HCT116 (cell line): ENCODE results near the gene SEC14L1. TPM values are rescaled to one million over a fixed set of nuclear protein-coding genes. Genes with fewer than 3 reads are reported as not detected.

Experiments
- ATAC-seq: fragments of 200-7000 bp; cut with Tn5 transposase; 2 replicates; pipeline ENCODE4 v1.9.1; 2020; ENCODE audit warnings: mild to moderate bottlenecking, moderate library complexity
- BruUV-seq: library from RNA; stranded (reverse); fragments of 400-500 nt; replicated peaks from 2 replicates; lab custom pipeline; 2021; lab: Mats Ljungman, UMichigan
- CTCF ChIA-PET: fragments of 300-600 bp; sonication (Branson Sonifier 250); formaldehyde crosslinking; loops from one replicate; lab custom pipeline; 2021; ENCODE audit warnings: antibody characterized with exemption; lab: Charles Lee
- POLR2A ChIA-PET: fragments of 300-600, 350-600 bp; sonication (Branson Sonifier 250); formaldehyde crosslinking; loops from one replicate; lab custom pipeline; 2021; ENCODE audit warnings: antibody characterized with exemption; lab: Charles Lee
- RAD21 ChIA-PET, 2 experiments: fragments of 300-600 bp; sonication (Branson Sonifier 250); formaldehyde crosslinking; loops; one replicate each; lab custom pipeline; 2023; ENCODE audit warnings: low total read pairs in 2 of 2; ENCODE audit not compliant: uncharacterized antibody in 2 of 2, unreplicated experiment in 2 of 2, low non-redundant PET in 1 of 2; lab: Charles Lee
- DNase-seq: peaks from one replicate; pipeline ENCODE4 v3.0.0-alpha.2; 2010; ENCODE audit warnings: low read depth, low spot score
- H2AFZ ChIP-seq: fragments of 200-600 bp; shearing (Covaris generic), sonication (generic); 2 replicates; pipeline ENCODE4 v1.6.1; 2017; ENCODE audit warnings: low read depth, mixed run types, mixed read lengths, antibody characterized with exemption, low read length; ENCODE audit not compliant: poor library complexity, severe bottlenecking
- H3K27ac ChIP-seq: 2 replicates; pipeline ENCODE4 v1.5.1; 2012; ENCODE audit warnings: low read depth, low read length
- H3K27me3 ChIP-seq: fragments of 200-600 bp; sonication (generic); 2 replicates; pipeline ENCODE4 v1.6.1; 2016; ENCODE audit warnings: mixed run types, low read length, mixed read lengths; ENCODE audit not compliant: insufficient read depth
- H3K36me3 ChIP-seq, 2 experiments: fragments of 200-500 bp in 1 of 2; fragments of 200-600 bp in 1 of 2; sonication (Bioruptor generic) in 1 of 2; sonication (generic) in 1 of 2; 2 replicates each; pipeline versions ENCODE4 v1.5.1 to v1.6.1; 2014 to 2016; ENCODE audit warnings: low read length in 2 of 2, inconsistent platforms in 1 of 2, mixed read lengths in 1 of 2, mixed run types in 1 of 2; ENCODE audit not compliant: insufficient read depth in 2 of 2, control insufficient read depth in 1 of 2
- H3K4me1 ChIP-seq, 2 experiments: fragments of 200-600 bp in 1 of 2; sonication (generic) in 1 of 2; 2 replicates each; pipeline versions ENCODE4 v1.5.1 to v1.6.1; 2012 to 2017; ENCODE audit warnings: low read length in 2 of 2, inconsistent platforms in 1 of 2, mild to moderate bottlenecking in 1 of 2, mixed read lengths in 1 of 2, mixed run types in 1 of 2, moderate library complexity in 1 of 2; ENCODE audit not compliant: insufficient read depth in 2 of 2, control insufficient read depth in 1 of 2
- H3K4me2 ChIP-seq: fragments of 200-600 bp; sonication (generic); 2 replicates; pipeline ENCODE4 v1.6.1; 2017; ENCODE audit warnings: mixed run types, low read length, mixed read lengths
- H3K4me3 ChIP-seq, 2 experiments: fragments of 200-600 bp in 1 of 2; sonication (generic) in 1 of 2; replicated peaks in 1 of 2; 2 replicates each; pipeline ENCODE4 v1.5.1; 2011 to 2016; ENCODE audit warnings: low read length in 2 of 2, control low read depth in 1 of 2, low read depth in 1 of 2, mild to moderate bottlenecking in 1 of 2, mixed read lengths in 1 of 2, mixed run types in 1 of 2
- H3K79me2 ChIP-seq: fragments of 200-600 bp; sonication (generic); 2 replicates; pipeline ENCODE4 v1.6.1; 2017; ENCODE audit warnings: mild to moderate bottlenecking, mixed run types, low read length, moderate library complexity, mixed read lengths; ENCODE audit not compliant: insufficient read depth
- H3K9ac ChIP-seq: fragments of 200-600 bp; sonication (generic); 2 replicates; pipeline ENCODE4 v1.6.1; 2016; ENCODE audit warnings: low read length, mixed read lengths
- H3K9me2 ChIP-seq: fragments of 200-600 bp; sonication (generic), shearing (Covaris generic); 2 replicates; pipeline ENCODE4 v1.6.1; 2017; ENCODE audit warnings: mixed run types, mild to moderate bottlenecking, moderate library complexity; ENCODE audit not compliant: insufficient read depth
- H3K9me3 ChIP-seq, 2 experiments: fragments of 200-500 bp in 1 of 2; fragments of 200-600 bp in 1 of 2; sonication (Bioruptor generic) in 1 of 2; sonication (generic) in 1 of 2; 2 replicates each; pipeline ENCODE4 v1.6.1; 2014 to 2017; ENCODE audit warnings: low read length in 2 of 2, mixed read lengths in 2 of 2, inconsistent platforms in 1 of 2, low read depth in 1 of 2, mild to moderate bottlenecking in 1 of 2, mixed run types in 1 of 2, moderate library complexity in 1 of 2; ENCODE audit not compliant: control insufficient read depth in 1 of 2, insufficient read depth in 1 of 2
- H4K20me1 ChIP-seq: fragments of 200-600 bp; sonication (generic), shearing (Covaris generic); 2 replicates; pipeline ENCODE4 v1.6.1; 2017; ENCODE audit warnings: mixed run types, mild to moderate bottlenecking, moderate library complexity; ENCODE audit not compliant: insufficient read depth
- ATF3 ChIP-seq: IDR thresholded peaks from 2 replicates; pipeline ENCODE4 v1.6.1; 2012
- POLR2AphosphoS5 ChIP-seq: IDR thresholded peaks from 2 replicates; pipeline ENCODE4 v1.6.1; 2011; ENCODE audit warnings: mild to moderate bottlenecking, low read depth, low read length, moderate library complexity
- REST ChIP-seq: IDR thresholded peaks from 2 replicates; pipeline ENCODE4 v1.6.1; 2012; ENCODE audit warnings: low read depth
- SP1 ChIP-seq: IDR thresholded peaks from 2 replicates; pipeline ENCODE4 v1.6.1; 2012; ENCODE audit warnings: low read depth
- TCF7L2 ChIP-seq: IDR thresholded peaks from 2 replicates; pipeline ENCODE4 v1.7.0; 2011; ENCODE audit warnings: borderline replicate concordance, inconsistent platforms; ENCODE audit not compliant: insufficient read depth, insufficient read length; ENCODE audit errors: extremely low read depth
- ZBTB33 ChIP-seq: IDR thresholded peaks from 2 replicates; pipeline ENCODE4 v1.6.1; 2011; ENCODE audit warnings: mild to moderate bottlenecking, low read length, moderate library complexity; ENCODE audit not compliant: insufficient replicate concordance; ENCODE audit errors: extremely low read depth
- ZFX ChIP-seq: fragments of 450-650 bp; IDR thresholded peaks from 2 replicates; pipeline ENCODE4 v1.6.1; 2017
- intact Hi-C: fragments of 100-400 bp; cut with micrococcal nuclease; formaldehyde crosslinking; loops from 2 replicates; pipeline ENCODE4 v1.10.0; 2022
- total RNA-seq: library from RNA; stranded (reverse); gene quantifications from one replicate; pipeline ENCODE4 v1.2.1, GENCODE V29; 2021; ENCODE audit not compliant: unreplicated experiment
- TF ChIP-seq, protein P1 (sequence below), 3 experiments: fragments of 200-600 bp in 1 of 3; sonication (generic) in 1 of 3; IDR thresholded peaks in 2 of 3; conservative IDR thresholded peaks in 1 of 3; 2 replicates each; pipeline ENCODE4 v1.5.1; 2012 to 2017; ENCODE audit warnings: low read depth in 2 of 3, low read length in 2 of 3, antibody characterized with exemption in 1 of 3, borderline replicate concordance in 1 of 3, control low read depth in 1 of 3, mild to moderate bottlenecking in 1 of 3, mixed read lengths in 1 of 3, mixed run types in 1 of 3, moderate library complexity in 1 of 3; ENCODE audit not compliant: insufficient read depth in 1 of 3

SEC14L1 gene
- total RNA-seq, 1 experiment from 2014 or later, result 59.7 TPM

DNA sequence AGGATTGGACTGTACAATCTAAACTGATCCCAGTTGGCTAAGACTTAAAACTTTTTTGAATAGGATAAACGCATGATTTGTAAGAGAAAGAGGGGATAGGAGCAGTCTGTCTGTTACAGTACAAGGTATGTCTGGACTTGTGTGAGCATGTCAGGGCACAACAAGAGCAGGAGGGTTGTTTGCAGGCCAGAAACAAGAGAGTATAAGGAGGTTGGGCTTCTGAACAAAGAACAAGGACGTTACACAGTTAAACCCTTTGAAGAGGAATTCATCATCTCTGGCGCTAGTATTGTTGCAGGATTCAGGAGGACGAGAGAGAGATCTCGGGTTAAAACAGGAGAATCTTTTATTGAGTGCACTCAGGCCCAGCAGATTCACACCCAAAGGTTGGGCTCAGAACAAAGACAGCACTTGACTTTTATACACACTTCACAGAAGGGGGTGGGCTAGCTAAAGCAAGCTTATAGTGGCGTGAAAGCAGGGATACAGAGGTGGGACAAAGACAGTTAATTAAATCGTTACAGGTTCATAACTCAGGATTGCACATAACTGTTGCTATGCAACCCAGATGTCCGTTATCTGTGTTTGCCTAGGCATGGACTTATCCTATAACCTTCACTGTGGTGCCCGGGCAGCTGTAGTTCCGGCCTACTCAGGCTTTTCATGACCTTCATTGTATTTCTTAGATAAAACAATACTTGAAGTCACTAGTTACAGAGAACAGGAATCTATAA is 34.3 kb downstream of the SEC14L1 start:
- DNase-seq (no peak), ATAC-seq (no peak)
- no peaks in the 10 kb centered on the region for H4K20me1 ChIP-seq
- H3K9ac ChIP-seq, result no peak overlapping the region
- intact Hi-C loops, result no loop called here
- H3K36me3 ChIP-seq, result no peaks in the 10 kb centered on the region; a peak in 1 of 4 replicates
- no peaks in the 10 kb centered on the region for H3K9me2 ChIP-seq
- RAD21 ChIA-PET, result no interaction called here
- POLR2A ChIA-PET, result no interaction called here
- no peaks in the 10 kb centered on the region for H3K4me1 ChIP-seq
- BruUV-seq, result no TSS peak
- H3K4me3 ChIP-seq, result no peak overlapping the region
- CTCF ChIA-PET, result no interaction called here
- peaks cover 26 to 32% of the 10 kb centered on the region in 2 experiments; a peak in 2 of 4 replicates for H3K9me3 ChIP-seq
- H3K27me3 ChIP-seq, result no peaks in the 10 kb centered on the region
- no peak overlapping the region for H3K4me2 ChIP-seq
- H3K27ac ChIP-seq, result no peak overlapping the region
- TF ChIP-seq ZBTB33 (no peak), REST (no peak), SP1 (no peak), ATF3 (no peak), ZFX (no peak), TCF7L2 (no peak), POLR2AphosphoS5 (no peak)
- TF ChIP-seq, protein P1, sequence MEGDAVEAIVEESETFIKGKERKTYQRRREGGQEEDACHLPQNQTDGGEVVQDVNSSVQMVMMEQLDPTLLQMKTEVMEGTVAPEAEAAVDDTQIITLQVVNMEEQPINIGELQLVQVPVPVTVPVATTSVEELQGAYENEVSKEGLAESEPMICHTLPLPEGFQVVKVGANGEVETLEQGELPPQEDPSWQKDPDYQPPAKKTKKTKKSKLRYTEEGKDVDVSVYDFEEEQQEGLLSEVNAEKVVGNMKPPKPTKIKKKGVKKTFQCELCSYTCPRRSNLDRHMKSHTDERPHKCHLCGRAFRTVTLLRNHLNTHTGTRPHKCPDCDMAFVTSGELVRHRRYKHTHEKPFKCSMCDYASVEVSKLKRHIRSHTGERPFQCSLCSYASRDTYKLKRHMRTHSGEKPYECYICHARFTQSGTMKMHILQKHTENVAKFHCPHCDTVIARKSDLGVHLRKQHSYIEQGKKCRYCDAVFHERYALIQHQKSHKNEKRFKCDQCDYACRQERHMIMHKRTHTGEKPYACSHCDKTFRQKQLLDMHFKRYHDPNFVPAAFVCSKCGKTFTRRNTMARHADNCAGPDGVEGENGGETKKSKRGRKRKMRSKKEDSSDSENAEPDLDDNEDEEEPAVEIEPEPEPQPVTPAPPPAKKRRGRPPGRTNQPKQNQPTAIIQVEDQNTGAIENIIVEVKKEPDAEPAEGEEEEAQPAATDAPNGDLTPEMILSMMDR (IDR thresholded peaks at IDR 0.05 in 2 of 3, conservative IDR thresholded peaks at IDR 0.05 in 1 of 3; ENCODE audit: borderline replicate concordance in 1 of 3, insufficient read depth in 1 of 3, low read depth in 2 of 3, low read length in 2 of 3), result no peak
- TF ChIP-seq, all 23 proteins: peak for 0
- peaks cover 19% of the 10 kb centered on the region; the same call in 1 of the 2 replicates for H3K79me2 ChIP-seq
- no peak overlapping the region for H2AFZ ChIP-seq
